ENCODE data around the gene RWDD3.

The RWDD3 gene

DNA sequence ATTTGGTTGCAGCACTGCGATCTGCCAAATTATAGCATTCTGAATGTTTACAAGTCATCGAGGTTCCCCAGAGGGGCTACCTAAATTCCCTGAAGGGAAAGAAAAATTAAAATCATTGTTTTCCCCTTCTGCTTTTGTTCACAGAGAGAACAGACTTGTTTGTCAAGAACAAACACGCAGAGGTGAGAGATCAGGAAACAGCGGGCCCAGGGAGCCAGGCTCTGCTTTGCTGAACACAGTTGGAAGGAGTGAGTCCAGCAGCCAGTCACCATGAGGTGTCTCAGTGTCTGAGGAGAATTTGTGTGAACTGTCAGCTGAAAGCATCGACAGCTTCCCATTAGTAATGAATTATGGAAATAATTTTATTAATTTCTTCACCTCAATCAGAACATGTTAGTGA, 52.5 kb downstream of the RWDD3 start:
- DNase-seq = peak; percentile 20

DNA sequence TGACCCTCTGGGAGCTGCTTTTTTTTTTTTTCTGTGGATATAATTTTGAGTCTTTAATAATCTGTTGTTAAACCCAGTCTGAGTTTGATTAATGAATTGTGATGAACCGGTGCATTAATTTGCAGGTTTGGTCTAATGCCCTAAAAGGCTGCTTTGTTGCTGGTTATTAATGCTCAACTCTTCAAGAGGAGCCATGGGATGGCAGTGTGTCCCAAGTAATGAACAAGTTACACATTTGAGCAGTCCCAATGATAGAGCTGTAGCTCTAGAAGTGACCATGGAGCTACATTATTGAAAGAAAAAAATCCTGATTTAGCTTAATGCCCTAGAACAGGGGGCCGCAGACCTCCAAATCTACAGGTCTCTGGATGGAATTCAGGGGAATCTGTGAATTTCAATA, 53.1 kb downstream of the RWDD3 start:
- no peak for DNase-seq

DNA sequence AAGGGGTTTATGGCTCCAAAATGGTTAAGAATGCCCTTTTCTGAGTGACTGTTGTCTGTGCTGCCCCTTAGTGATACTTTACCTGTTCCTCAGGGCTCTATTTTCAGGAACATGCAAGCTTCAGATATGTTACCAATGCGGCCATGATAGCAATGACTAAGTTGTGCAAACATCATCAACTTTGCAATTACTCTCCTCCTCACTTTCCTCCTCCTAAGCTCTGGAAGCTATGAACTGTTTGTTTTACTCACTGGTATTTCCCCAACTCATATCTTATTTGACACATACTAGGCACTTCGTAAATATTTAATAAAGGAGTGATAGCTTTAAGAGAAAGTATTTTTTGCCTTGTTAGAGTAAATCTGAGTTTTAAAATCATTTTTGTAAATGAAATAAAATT, 53.8 kb downstream of the RWDD3 start:
- no peak for DNase-seq

All from NCI-H748 treated with DMSO at 0.1 percent for 48 hours (cell line).